Activated CD4-positive, alpha-beta T cell treated with anti-CD3 and anti-CD28 coated beads for 24 hours (primary cell): ENCODE measurements around the gene ZNF865.

Experiments
- DNase-seq, 2 donors: peaks; one replicate each; pipeline ENCODE4 v3.0.0-alpha.2; 2020; ENCODE audit warnings: low read depth in 2 of 2

ZNF865 gene

DNA sequence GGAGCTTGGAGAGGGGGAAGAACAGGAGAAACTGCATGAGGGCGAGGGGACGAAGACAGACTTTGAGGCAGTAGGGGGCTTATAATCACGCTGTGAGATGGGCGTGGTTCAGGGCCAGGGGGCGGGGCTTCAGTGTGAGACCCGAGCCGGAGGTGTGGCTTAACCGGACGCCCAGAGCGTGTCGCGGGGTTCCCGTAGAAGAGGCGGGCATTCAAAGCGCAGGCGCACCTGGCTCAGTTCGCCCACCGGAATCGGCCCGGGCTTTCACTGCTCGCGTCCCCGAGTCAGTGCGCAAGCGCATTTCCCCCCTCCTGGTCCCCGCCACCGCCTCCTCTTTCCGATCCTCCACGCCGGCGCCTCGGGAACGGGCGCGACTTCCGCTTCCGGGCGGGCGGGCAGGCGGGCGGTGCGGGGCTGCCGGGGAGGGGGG lies 225 bp upstream of the ZNF865 start:
- DNase-seq, result peak; percentile 97 to 98

DNA sequence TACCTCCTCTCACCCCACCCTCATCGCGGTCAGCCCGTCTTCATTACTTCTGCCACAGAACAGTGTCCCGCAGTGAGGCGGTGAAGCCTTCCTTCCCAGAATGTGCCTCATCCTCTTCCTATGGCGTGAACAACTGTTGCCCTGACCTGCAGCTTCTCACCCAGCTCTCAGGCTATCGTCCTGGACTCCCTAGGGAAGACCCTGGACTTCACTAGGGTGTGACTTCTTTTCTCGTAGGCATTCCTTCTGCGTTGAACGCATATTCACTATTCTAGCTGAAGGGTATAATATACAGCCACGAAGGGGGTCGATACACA lies 982 bp downstream of the ZNF865 start:
- DNase-seq, result no peak

DNA sequence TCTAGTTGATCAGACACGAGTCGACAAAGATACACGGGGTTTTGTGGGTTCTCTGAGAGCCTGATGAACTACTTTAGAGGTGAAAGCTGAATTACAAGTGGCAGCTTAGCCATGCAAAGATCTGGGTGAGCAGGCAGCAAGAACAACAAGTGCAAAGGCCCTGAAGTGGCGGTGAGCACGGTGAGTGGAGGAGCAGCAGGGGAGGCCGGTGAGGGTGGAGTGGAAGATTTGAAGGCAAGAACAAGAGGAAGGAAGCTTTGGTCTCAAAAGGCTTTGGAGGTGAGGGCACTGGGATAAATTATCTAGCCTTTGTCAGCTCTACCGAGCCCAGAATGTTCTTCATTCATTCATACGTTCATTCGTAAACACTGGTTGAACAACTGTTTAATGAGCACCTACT lies 1.4 kb downstream of the ZNF865 start:
- no peak for DNase-seq

DNA sequence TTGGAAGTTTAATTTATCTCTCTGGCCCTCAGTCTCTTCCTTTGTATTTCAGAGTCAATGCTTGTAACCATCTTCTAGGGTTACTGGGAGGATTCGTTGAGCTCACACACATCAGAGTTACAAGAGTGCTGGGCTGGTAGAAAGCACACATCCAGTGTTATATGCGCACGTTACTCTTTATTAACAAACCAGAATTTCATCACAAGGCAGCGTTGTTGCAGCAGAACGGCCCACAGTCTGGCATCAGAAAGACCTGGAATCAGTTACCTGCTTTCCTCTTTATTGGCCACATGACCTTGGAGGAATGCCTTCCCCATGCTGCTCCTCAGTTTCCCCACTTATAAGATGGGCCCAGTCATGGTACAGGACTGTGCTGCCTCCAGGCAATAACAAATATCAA lies 3.9 kb downstream of the ZNF865 start:
- DNase-seq, result no peak

DNA sequence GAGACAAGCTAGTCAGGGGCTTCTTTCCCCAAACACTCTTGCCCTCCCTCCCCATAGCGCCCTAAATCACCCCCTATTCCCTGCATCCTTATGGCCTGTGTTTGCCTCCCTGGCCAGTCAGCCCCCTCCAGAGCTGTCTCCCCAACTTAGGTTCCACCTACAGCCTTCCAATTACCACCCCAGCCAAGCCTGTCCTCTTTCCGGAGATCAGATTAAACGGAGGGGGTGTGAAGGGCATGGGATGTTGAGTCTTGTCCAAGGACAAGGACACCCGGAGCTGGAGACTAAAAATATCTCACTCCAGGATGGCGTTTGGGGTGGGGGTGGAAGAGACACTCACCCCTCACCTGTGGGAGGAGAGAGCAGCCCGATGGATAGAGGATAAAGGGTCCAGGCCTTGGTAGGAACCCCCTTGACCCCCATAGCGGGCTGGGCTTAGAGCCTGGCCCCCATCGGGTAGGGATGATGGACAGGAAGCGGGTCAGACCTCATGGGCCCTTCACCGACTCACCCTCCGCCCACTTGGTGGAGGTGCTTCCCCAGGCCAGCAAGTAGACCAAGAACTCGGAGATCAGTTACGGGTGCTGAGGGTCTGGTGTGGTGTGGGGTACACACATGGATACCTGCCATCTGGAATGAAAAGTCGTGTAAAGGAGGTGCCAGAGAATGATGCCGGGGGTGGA lies 6.0 kb downstream of the ZNF865 start:
- no peak for DNase-seq

DNA sequence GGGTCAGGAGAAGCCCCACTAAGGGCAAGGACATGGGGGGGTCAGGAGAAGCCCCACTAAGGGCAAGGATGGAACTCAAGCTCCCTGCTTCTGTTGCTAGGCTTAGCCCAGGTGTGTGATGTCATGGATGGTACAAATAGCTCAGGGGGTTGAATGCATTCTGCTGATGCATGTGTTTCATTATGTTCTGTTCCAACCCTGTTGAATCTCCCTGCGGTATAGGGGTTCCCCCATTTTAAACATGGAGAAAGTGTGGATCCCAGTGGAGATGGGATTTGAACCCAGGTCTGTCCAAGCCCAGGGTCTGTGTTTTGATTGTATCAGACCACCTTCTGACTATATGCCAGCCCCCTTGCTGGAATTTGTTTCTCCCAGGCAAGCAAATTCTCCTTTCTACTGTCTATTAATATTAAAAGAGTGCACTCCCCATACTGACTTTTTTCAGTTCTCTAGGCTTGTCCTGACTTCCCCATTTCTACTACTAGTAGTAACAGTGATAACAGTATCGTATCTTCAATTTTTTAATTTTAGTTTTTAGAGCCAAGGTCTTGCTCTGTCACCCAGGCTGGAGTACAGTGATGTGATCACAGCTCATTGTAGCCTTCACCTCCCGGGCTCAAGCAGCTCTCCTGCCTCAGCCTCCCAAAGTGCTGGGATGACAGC lies 6.7 kb downstream of the ZNF865 start:
- no peak for DNase-seq

DNA sequence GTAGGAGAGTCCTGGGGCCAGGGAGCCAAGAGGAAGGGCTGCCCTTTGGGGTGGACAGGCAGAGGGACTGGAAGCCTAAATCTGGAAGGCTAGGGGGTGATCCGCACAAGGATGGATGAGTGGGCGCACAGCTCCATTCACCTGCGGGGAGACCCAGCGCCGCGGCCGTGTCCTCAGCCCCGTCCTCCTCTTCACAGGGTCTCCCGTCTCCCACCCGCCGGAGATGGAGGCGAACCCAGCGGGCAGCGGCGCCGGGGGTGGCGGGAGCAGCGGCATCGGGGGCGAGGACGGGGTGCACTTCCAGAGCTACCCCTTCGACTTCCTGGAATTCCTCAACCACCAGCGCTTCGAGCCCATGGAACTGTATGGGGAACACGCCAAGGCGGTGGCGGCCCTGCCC lies 7.9 kb downstream of the ZNF865 start:
- no peak for DNase-seq

DNA sequence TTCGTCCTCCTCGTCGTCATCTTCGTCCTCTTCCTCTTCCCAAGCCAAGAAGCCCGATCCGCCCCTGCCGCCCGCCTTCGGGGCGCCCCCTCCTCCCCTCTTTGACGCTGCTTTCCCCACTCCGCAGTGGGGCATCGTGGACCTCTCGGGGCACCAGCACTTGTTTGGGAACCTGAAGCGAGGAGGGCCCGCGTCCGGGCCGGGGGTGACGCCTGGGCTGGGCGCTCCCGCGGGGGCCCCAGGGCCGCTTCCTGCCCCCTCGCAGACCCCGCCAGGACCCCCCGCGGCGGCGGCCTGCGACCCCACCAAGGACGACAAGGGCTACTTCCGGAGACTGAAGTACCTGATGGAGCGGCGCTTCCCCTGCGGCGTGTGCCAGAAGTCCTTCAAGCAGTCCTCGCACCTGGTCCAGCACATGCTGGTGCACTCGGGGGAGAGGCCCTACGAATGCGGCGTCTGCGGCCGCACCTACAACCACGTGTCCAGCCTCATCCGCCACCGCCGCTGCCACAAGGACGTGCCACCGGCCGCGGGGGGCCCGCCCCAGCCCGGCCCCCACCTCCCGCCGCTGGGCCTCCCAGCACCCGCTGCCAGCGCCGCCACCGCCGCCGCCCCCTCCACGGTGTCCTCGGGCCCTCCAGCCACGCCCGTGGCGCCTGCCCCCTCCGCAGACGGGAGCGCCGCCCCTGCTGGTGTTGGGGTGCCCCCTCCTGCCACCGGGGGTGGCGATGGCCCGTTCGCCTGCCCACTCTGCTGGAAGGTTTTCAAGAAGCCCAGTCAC lies 8.7 kb downstream of the ZNF865 start:
- DNase-seq, result no peak

DNA sequence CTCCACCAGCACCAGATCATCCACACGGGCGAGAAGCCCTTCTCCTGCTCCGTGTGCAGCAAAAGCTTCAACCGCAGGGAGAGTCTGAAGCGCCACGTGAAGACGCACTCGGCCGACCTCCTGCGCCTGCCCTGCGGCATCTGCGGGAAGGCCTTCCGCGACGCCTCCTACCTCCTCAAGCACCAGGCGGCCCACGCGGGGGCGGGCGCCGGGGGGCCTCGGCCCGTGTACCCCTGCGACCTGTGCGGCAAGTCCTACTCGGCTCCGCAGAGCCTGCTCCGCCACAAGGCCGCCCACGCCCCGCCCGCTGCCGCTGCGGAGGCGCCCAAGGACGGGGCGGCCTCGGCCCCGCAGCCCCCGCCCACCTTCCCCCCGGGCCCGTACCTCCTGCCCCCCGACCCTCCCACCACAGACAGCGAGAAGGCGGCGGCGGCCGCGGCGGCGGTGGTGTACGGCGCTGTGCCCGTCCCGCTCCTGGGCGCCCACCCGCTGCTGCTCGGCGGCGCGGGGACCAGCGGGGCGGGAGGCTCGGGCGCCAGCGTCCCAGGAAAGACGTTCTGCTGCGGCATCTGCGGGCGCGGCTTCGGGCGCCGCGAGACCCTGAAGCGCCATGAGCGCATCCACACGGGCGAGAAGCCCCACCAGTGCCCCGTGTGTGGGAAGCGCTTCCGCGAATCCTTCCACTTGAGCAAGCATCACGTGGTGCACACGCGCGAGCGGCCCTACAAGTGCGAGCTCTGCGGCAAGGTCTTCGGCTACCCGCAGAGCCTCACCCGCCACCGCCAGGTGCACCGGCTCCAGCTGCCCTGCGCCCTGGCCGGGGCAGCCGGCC lies 9.5 kb downstream of the ZNF865 start:
- no peak for DNase-seq

DNA sequence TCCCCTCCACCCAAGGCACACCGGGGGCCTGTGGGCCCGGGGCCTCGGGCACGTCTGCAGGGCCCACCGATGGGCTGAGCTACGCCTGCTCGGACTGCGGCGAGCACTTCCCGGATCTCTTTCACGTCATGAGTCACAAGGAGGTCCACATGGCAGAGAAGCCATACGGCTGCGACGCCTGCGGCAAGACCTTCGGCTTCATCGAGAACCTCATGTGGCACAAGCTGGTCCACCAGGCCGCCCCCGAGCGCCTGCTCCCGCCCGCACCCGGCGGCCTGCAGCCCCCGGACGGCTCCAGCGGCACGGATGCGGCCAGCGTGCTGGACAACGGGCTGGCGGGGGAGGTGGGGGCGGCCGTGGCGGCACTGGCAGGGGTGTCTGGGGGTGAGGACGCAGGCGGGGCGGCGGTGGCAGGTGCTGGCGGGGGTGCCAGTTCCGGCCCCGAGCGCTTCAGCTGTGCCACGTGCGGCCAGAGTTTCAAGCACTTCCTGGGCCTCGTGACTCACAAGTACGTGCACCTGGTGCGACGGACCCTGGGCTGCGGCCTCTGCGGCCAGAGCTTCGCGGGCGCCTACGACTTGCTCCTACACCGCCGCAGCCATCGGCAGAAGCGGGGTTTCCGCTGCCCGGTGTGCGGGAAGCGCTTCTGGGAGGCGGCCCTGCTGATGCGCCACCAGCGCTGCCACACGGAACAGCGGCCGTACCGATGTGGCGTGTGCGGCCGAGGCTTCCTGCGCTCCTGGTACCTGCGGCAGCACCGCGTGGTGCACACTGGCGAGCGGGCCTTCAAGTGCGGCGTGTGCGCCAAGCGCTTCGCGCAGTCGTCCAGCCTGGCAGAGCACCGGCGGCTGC lies 10.3 kb downstream of the ZNF865 start:
- DNase-seq, result no peak

DNA sequence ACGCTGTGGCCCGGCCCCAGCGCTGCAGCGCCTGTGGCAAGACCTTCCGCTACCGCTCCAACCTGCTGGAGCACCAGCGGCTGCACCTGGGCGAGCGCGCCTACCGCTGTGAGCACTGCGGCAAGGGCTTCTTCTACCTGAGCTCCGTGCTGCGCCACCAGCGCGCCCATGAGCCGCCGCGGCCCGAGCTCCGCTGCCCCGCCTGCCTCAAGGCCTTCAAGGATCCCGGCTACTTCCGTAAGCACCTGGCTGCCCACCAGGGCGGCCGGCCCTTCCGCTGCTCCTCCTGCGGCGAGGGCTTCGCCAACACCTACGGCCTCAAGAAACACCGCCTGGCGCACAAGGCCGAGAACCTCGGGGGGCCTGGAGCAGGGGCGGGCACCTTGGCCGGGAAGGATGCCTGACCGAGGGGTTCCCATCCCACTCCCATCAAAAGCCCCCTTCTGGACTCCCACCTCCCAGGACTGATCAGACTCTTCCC lies 11.0 kb downstream of the ZNF865 start:
- DNase-seq, result no peak

DNA sequence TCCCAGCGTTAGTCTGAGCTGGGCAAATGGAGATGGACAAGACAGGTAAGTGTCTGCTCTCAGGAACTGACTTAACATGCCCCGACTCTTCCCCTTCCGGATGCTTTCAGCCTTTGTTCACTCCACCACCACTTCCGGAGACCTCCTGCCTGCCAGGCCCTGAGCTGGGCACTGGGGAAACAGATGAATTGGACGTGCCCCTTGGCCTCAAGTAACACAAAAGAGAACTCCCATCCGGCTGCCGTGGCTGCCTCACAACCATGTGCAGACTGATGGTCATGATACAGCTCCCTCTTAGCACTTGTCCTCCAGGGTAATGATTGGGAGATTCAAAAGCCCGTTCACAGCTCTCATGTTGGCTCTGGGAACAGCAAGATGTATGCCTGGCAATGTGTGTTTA lies 12.0 kb downstream of the ZNF865 start:
- DNase-seq, result no peak

DNA sequence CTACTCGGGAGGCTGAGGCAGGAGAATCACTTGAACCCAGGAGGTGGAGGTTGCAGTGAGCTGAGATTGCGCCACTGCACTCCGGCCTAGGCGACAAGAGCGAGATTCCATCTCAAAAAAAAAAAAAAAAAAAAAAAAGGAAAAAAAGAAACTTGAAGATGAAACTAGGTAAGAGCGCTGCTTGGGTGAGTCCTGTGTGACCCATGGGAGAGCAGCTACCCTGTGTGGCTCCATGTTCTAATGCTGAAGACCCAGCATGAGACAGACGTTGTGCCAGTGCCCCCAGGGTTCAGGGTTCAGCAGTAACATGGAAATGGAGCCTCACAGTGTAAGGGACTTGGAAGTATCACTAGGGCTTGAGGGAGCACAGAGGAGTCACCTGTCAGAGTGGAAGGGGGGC lies 13.0 kb downstream of the ZNF865 start:
- DNase-seq, result no peak

DNA sequence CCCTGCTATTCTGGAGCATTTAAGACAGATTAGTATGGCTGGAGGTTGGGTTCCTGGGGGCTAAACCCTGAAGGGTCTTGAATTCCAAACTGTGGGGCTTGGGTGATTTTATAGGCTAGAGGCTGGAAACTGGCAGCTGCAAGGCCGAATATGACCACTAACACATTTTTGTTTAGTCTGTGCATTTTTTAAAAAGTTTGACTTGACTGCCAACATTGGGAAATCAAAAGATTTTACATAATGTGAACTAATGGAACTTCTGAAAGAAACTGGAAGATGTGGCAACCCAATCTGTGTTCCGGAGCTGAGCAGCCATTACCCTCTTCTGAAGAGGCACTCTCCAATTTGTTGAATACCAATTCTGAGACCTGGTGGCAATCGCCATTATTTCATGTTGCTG lies 13.8 kb downstream of the ZNF865 start:
- no peak for DNase-seq

DNA sequence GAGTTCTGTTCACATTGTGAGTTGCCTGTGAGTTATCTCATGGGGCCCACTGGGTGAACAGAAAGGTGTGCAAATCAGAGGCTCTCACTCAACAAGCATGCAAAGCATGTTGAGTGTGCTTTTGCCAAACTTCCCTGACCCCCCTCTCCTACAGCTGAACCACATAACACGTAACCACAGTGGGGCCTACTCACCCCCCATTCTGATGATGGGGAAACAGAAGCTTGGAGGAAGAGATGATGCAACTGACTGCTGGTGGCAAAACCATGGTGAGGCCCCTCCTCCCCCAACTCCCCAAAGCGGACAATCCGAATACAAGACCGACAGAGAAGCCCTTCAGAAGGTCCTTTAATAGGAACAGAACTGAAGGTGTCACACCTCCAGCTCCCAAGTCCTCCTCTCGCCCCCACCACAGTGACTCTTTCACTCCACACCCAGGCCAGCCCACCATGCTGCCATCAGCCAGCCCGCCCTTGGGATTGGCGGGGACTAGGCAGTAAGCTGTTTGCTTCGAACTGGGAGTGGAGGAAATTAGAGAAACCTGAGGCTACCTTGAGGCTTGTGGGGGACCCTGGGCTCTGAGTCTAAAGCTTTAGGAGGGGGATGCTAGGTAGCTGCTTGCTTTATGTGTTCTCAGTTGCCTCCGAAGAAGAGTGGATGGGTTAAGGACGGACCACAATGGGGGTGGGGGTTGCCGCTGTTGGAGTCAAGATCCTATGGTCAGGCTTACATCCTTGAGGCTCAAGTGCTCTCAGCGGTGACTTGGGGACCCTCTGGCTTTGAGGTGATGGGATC lies 15.2 kb downstream of the ZNF865 start:
- DNase-seq, result no peak

DNA sequence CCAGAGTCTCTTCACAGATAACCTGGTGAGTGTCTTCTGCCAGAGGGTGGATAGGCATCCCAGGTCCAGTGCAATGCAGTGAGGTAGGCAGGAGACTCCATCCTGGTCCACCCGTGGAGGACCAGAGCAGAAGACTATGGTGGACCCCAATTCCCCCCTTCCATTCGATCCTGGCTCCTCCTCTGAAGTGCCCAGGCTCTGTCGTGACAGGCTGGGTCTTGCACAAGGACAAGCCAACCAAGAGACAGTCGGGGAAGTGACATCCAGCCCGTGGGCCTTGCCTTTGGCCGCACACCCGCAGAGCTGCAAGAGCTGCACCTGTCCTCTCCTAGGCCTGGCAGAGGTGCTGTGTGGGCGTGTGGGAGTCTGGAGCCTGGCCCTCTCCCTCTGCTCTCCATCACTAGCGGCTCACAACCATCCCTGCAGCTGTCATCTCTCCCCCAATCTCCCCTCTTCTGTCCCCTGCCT lies 15.8 kb downstream of the ZNF865 start:
- no peak for DNase-seq

DNA sequence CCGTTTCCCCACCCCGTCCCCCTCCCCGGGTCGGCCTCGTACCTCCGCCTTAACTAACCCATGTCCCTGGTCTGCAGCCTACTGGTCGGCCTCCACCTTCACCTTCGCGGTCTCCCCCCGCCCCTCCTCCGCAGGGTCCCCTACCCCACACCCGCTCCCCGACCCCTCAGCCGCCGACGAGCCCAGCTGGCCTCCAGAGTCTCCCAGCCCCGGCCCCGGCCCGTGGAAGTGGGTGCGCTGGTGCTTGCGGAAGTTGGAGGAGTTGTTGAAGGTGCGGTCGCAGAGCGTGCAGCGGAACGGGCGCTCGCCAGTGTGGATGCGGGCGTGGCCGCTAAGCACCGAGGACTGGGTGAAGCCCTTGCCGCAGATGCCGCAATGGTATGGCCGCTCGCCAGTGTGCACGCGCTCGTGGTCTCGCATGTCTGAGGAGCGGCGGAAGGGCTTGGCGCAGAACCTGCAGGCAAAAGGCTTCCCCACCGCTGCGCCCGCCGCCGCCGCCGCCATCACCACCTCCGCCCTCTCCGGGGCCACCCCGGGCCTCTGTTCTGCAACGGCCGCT lies 16.3 kb downstream of the ZNF865 start:
- DNase-seq, result no peak

DNA sequence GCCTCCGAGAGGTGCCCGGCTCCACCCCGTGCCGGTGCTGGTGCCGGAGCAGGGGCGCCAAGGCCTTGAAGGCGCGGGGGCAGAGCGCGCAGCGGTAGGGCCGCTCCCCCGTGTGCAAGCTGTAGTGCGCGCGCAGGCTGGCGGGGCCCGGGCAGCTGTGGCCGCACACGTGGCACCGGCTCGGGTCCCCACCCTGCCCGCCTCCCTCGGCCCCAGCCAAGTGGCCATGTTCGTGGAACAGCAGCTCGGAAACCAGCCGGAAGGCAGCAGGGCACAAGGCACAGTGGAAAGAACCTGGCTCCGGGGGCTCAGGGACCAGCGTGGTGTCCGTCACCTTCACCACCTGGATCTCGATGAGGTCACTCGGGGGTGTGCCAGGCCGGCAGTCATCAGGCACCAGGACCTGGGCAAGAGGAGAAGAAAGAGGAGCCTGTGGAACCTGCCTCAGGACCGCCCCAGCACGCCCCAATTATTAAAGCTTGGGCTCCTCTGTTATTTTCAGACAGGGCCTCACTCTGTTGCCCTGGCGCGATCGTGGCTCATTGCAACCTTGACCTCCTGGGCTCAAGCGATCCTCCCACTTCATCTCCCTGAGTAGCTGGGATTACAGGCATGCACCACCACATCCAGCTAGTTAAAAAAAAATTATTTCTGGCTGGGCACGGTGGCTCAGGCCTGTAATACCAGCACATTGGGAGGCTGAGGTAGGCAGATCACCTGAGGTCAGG lies 17.0 kb downstream of the ZNF865 start:
- no peak for DNase-seq

DNA sequence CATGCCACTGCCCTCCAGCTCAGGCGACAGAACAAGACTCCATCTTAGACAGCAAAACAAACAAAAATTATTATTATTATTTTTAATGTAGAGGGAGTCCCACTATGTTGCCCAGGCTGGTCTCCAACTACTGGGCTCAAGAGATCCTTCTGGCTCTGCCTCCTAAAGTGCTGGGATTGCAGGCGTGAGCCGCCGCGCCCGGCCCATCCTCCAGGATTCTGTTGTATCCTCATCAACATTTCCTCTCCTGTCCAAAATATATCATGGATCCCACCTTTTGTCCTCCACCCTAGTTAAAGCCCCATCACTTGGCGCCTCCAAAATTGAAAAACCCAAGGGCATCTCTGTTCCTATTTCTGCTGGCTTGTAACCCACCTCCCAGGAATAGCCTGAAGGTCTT lies 17.7 kb downstream of the ZNF865 start:
- DNase-seq, result no peak
